ENCODE results near the gene LIMS4. TPM values are rescaled to one million over a fixed set of nuclear protein-coding genes. Genes with fewer than 3 reads are reported as not detected.
"Not testable (repeated sequence)": the region's sequence is repeated elsewhere in the genome, so short reads cannot be mapped to it uniquely, and the experiment has no call there.

The LIMS4 gene, protein sequence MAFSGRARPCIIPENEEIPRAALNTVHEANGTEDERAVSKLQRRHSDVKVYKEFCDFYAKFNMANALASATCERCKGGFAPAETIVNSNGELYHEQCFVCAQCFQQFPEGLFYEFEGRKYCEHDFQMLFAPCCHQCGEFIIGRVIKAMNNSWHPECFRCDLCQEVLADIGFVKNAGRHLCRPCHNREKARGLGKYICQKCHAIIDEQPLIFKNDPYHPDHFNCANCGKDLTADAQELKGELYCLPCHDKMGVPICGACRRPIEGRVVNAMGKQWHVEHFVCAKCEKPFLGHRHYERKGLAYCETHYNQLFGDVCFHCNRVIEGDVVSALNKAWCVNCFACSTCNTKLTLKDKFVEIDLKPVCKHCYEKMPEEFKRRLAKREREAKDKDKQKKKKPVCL
- total RNA-seq, result 22.6 and 29.9 TPM in 2 replicates
- polyA plus RNA-seq (2012), result 17.0 TPM

GRCh38 chr2:110472171-110473058, at the start of gene LIMS4:
Gene LIMS4 (minus strand): TSS chr2:110472816. CDS start chr2:110472778, 38 bp downstream.
- DNase-seq (ENCODE audit: low read depth), result not testable (repeated sequence)

- not testable (repeated sequence) for DNase-seq (ENCODE audit: low read depth)
Observed at GRCh38 chr2:110499755-110500377, 27.2 kb upstream of the LIMS4 start.

DNA sequence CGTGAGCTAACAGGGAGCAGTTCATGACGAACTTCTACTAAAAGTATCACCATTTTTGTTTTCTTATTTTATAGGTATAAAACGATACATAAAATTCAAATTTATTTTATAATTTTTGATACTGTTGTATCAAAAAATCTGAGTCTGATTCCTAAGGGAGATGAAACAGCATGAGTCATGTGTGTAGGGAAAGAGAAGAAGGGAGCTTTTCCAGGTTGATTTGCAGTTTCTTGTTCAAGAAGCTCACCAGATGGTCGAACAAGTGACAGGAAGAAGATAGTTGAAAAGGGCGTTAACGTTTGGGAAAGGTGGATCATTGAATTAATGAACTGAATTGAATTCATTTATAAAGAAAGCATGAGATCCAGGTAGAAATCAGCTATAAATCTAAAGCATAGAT, 23.4 kb upstream of the LIMS4 start:
- not testable (repeated sequence) for DNase-seq (ENCODE audit: low read depth)

- DNase-seq (ENCODE audit: low read depth), result not testable (repeated sequence)
Observed at GRCh38 chr2:110494488-110494887, 21.9 kb upstream of the LIMS4 start.

DNA sequence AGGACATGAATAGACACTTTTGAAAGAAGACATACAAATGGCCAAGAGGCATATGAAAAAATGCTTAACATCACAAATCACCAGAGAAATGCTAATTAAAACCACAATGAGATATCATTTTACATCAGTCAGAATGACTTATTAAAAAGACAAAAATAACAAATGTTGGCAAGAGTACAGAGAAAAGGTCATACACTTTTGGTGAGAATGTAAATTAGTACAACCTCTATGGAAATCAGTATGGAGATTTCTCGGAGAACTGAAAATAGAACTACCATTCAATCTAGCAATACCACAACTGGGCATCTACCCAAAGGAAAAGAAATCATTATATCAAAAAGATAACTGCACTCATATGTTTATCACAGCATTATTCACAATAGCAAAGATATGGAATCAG, 16.4 kb upstream of the LIMS4 start:
- not testable (repeated sequence) for DNase-seq (ENCODE audit: low read depth)

DNA sequence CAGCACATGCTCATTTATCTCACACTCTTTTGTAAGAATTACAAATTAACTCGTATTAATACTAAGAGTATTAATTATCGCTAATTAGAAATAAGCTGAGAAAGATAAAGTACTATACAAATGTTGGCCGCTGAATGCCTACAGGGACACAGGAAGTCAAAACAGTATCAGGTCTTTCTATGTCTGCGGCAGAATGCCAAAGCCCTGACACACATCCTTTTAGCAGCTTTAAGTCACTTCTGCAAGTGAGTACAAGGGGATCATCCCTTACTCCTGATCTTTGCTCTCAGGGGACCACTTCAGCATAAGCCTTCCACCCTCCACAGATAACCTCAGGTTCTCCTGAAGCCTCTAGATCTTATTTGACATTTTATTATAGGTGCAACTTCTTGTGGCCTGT, 10.1 kb upstream of the LIMS4 start:
- DNase-seq (ENCODE audit: low read depth), result not testable (repeated sequence)

DNA sequence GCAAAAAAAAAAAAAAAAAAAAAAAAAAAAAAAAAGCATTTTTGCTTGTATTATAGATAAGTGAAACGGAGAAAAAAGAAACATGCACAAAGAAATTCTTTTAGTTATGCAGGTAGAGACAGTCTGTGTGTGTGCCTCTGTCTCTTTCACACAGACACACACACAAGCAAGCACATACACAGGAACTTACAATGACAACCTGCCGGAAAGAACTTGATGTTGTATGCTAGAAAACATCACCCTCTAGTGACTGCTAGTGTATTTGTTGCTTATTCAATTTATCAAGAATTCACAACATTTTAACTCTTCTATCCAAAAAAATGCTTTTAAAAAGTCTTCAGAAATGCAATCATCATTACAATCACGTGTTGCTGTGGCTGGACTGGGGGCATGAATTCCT, 8.6 kb upstream of the LIMS4 start:
- not testable (repeated sequence) for DNase-seq (ENCODE audit: low read depth)

- not testable (repeated sequence) for DNase-seq (ENCODE audit: low read depth)
Observed at GRCh38 chr2:110480084-110480483, 7.5 kb upstream of the LIMS4 start.

- DNase-seq (ENCODE audit: low read depth), result not testable (repeated sequence)
Observed at GRCh38 chr2:110477370-110477769, 4.8 kb upstream of the LIMS4 start.

DNA sequence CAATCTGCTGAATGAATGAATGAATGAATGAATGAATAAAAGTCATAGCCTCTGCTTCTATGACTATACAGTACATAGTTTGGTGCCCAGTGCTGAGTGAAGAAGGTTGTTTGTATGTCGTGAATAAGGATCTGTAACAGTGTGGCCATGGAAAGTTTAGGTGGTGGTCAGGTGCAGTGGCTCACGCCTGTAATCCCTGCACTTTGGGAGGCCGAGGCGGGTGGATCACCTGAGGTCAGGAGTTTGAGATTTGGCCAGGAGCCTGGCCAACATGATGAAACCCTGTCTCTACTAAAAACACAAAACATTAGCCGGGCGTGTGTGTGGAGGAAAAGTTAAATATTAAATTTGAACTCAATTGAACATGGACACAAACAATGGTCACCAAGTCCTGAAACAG, 4.3 kb upstream of the LIMS4 start:
- not testable (repeated sequence) for DNase-seq (ENCODE audit: low read depth)

- DNase-seq (ENCODE audit: low read depth), result not testable (repeated sequence)
Observed at GRCh38 chr2:110475627-110476359, 3.2 kb upstream of the LIMS4 start.

GRCh38 chr2:110474898-110475297, 2.3 kb upstream of the LIMS4 start:
- not testable (repeated sequence) for DNase-seq (ENCODE audit: low read depth)

DNA sequence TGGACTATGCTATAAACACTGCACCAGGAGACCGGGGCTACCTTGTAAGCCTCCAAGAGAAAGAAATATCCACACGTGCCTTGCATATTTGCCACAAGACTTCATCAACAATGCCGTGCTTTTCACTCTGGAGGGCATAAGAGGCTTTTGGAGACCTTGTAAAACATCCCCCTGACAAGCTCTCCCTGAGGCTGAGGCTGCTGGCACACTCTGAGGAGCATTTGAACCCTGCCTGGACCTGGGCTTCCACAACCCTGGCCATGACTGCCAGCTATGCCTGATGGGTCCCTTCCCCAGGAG, 393 bp upstream of the LIMS4 start:
- DNase-seq (ENCODE audit: low read depth), result not testable (repeated sequence)

DNA sequence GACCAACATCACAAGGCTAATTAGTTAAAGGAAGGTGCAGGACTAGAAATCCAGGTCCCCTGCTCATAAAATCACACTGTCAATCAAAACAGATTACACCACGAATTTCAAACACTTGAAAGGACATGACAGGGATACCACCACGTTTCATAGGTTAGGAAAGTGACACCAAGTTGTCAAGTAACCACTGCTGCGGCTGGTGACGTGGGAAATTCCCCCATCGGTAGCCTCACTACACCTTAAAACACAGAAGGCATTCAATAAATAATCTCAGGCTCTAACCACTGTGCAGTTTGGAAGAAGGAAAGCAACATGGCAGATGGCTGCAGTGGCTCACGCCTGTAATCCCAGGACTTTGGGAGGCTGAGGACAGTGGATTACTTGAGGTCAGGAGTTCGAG, 3.7 kb downstream of the LIMS4 start:
- not testable (repeated sequence) for DNase-seq (ENCODE audit: low read depth)

GRCh38 chr2:110465312-110465711, 7.3 kb downstream of the LIMS4 start:
- not testable (repeated sequence) for DNase-seq (ENCODE audit: low read depth)

DNA sequence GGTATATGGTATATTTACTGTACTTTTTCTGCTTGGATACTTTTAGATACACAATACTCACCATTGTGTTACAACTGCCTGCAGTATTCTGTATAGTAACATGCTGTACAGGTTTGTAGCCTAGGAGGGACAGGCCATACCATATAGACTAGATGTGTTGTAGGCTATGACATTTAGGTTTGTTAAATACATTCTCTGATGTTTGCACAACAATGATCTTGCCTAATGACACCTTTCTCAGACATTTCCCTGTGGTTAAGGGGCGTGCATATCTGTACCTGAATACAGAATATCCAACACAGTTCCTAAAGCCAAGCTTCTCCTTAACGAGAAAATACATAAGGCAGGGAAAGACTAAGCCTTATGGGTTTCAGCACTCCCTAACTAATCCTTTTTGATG, 10.2 kb downstream of the LIMS4 start:
- DNase-seq (ENCODE audit: low read depth), result not testable (repeated sequence)

- DNase-seq (ENCODE audit: low read depth), result not testable (repeated sequence)
Observed at GRCh38 chr2:110460318-110460717, 12.3 kb downstream of the LIMS4 start.

DNA sequence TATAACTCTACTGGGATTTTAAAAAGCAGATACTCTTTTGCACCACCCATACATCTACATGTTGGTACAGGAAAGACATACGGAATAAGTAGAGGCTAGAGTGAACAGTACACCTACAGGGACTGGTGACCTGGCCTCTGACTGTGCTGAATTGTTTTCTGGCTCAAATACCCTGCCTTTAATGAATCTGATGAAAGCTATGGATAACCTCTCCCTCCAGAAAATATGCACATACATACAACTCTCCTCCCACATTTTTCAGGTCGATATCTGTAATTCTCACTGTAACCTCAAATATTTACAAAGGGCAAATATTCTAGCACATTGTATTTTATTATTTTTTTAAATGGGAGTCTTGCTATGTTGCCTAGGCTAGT, 15.4 kb downstream of the LIMS4 start:
- not testable (repeated sequence) for DNase-seq (ENCODE audit: low read depth)

GRCh38 chr2:110456291-110457213, 16.1 kb downstream of the LIMS4 start:
- not testable (repeated sequence) for DNase-seq (ENCODE audit: low read depth)
